ENCODE data around the gene KIAA0930. TPM values are rescaled to one million over a fixed set of nuclear protein-coding genes. Genes with fewer than 3 reads are reported as not detected.
"Not testable (repeated sequence)": the region's sequence is repeated elsewhere in the genome, so short reads cannot be mapped to it uniquely, and the experiment has no call there.

Gene KIAA0930
- total RNA-seq, 3 donors from 2014 or later (not counting 1 experiment from before 2014, with no cell fraction given): 32.6 to 39.1 (median 38.4) TPM

DNA sequence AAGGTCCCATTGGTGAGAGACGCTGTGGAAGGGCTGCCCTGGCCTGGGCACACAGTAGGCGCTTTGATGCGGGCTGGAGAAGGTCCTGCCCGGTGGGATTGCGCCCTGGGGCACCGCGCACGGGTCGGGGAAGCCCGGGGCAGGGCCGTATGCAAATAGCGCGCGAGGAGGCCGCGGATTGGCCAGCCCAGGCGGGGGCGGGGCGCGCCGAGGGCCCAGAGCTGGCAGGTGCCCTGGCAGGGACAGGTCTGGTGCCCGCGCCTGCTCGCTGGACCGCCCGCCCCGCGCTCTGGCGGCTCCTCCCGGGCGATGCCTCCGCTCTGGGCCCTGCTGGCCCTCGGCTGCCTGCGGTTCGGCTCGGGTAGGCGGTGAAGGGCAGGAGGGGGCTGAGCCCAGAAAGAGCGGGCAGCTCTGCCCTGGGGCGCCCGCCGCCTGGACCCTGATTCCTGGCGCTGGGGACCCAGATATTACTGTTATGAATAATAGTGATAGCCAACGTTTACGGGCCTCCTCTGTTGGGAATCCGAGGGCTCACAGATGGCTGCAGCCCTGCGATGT, 44.1 kb upstream of the KIAA0930 start, which contains the start of gene UPK3A:
Gene UPK3A, plus strand, starts transcription at position 245 of the 558 bp plus-strand sequence. Its CDS starts 65 bp downstream, at position 310.
- Mint-ChIP-seq H3K4me1 (no peaks in the 10 kb centered on the region), H3K4me3 (no peak within 1 kb of the TSS), H3K27ac (no peak within 1 kb of the TSS), H3K27me3 (ENCODE audit: low read depth in 2 of 2) (peaks cover 43 to 44% of the 10 kb centered on the region in 2 donors), H3K9me3 (no peaks in the 10 kb centered on the region), H3K36me3 (no peaks in the 10 kb centered on the region)
- TF ChIP-seq, protein P1, sequence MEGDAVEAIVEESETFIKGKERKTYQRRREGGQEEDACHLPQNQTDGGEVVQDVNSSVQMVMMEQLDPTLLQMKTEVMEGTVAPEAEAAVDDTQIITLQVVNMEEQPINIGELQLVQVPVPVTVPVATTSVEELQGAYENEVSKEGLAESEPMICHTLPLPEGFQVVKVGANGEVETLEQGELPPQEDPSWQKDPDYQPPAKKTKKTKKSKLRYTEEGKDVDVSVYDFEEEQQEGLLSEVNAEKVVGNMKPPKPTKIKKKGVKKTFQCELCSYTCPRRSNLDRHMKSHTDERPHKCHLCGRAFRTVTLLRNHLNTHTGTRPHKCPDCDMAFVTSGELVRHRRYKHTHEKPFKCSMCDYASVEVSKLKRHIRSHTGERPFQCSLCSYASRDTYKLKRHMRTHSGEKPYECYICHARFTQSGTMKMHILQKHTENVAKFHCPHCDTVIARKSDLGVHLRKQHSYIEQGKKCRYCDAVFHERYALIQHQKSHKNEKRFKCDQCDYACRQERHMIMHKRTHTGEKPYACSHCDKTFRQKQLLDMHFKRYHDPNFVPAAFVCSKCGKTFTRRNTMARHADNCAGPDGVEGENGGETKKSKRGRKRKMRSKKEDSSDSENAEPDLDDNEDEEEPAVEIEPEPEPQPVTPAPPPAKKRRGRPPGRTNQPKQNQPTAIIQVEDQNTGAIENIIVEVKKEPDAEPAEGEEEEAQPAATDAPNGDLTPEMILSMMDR (IDR thresholded peaks at IDR 0.05): no peak
- WGBS (ENCODE audit: insufficient coverage): 11% methylated on average over 46 of the region's 46 CpGs
- Histone ChIP-seq H3K9me3 (ENCODE audit: control insufficient read depth, insufficient read depth, low read length) (no peaks in the 10 kb centered on the region), H3K27me3 (ENCODE audit: control insufficient read depth, insufficient read depth, low read length) (peaks cover 10% of the 10 kb centered on the region), H3K36me3 (ENCODE audit: control insufficient read depth, insufficient read depth, low read length) (no peaks in the 10 kb centered on the region), H3K4me1 (ENCODE audit: control insufficient read depth, insufficient read depth, low read length) (peaks cover 39% of the 10 kb centered on the region), H3K4me3 (ENCODE audit: low read length) (no peak within 1 kb of the TSS), H3K27ac (ENCODE audit: low read length) (no peak within 1 kb of the TSS)
- intact Hi-C loops (cut with micrococcal nuclease): no loop called here
- DNase-seq (peak; percentile 46 to 76), ATAC-seq (peak; percentile 92 to 97 (median 94))

DNA sequence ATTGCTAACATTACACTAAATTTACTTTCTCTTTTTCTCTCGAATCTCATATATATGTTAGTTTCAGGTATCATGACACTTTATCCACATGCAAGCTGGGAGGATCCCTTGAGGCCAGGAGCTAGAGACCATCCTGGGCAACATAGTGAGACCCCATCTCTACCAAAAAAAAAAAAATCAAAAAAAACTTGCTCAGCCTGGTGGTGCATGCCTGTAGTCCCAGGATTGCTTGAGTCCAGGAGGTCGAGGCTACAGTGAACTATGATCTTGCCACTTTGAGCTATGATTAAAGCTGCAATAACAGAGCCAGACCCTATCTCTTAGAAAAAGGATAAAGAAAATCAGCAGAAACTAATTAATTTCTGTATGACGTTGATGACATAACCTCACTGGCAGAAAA, 40.3 kb upstream of the KIAA0930 start:
- Mint-ChIP-seq H3K9me3 (no peaks in the 10 kb centered on the region), H3K4me3 (no peak overlapping the region), H3K4me1 (no peaks in the 10 kb centered on the region), H3K27me3 (ENCODE audit: low read depth in 2 of 2) (peaks cover 33 to 43% of the 10 kb centered on the region in 2 donors), H3K36me3 (no peaks in the 10 kb centered on the region), H3K27ac (no peak overlapping the region)
- Histone ChIP-seq H3K27me3 (ENCODE audit: control insufficient read depth, insufficient read depth, low read length) (peaks cover 4% of the 10 kb centered on the region), H3K27ac (ENCODE audit: low read length) (no peak overlapping the region), H3K36me3 (ENCODE audit: control insufficient read depth, insufficient read depth, low read length) (no peaks in the 10 kb centered on the region), H3K4me1 (ENCODE audit: control insufficient read depth, insufficient read depth, low read length) (peaks cover 17% of the 10 kb centered on the region), H3K9me3 (ENCODE audit: control insufficient read depth, insufficient read depth, low read length) (no peaks in the 10 kb centered on the region), H3K4me3 (ENCODE audit: low read length) (no peak overlapping the region)
- 81% methylated on average over 3 of the region's 3 CpGs for WGBS (ENCODE audit: insufficient coverage)
- TF ChIP-seq, protein P1 (IDR thresholded peaks at IDR 0.05): no peak
- intact Hi-C loops (cut with micrococcal nuclease): no loop called here
- DNase-seq (no peak), ATAC-seq (no peak)

DNA sequence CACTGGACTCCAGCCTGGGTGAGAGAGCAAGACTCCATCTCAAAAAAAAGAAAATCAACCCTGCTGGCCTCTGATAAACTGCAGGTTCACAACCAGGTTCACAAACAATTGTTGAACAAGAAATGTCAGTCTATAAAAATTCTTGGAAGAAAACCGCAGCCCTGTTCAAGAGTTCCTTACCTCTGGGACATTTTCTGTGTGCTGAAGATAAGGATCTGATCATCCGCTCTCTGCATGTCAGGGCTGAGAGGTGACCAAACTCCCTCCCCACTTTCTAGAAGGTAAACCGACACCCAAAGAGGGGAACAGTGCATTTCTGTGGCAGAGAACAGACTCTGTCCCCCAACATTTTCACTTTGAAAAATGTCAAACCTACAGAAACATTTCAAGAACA, 39.9 kb upstream of the KIAA0930 start:
- H3K27me3 Mint-ChIP-seq (ENCODE audit: low read depth in 2 of 2): peaks cover 31 to 43% of the 10 kb centered on the region in 2 donors
- no peak overlapping the region for H3K4me3 ChIP-seq (ENCODE audit: low read length)
- H3K4me1 ChIP-seq (ENCODE audit: control insufficient read depth, insufficient read depth, low read length): peaks cover 12% of the 10 kb centered on the region
- no peaks in the 10 kb centered on the region for H3K9me3 Mint-ChIP-seq
- no peak overlapping the region for H3K4me3 Mint-ChIP-seq
- no peaks in the 10 kb centered on the region for H3K4me1 Mint-ChIP-seq
- H3K27me3 ChIP-seq (ENCODE audit: control insufficient read depth, insufficient read depth, low read length): no peaks in the 10 kb centered on the region
- H3K27ac Mint-ChIP-seq: no peak overlapping the region
- H3K9me3 ChIP-seq (ENCODE audit: control insufficient read depth, insufficient read depth, low read length): no peaks in the 10 kb centered on the region
- TF ChIP-seq, protein P1 (IDR thresholded peaks at IDR 0.05): no peak
- no peak for DNase-seq
- no peaks in the 10 kb centered on the region for H3K36me3 Mint-ChIP-seq
- H3K27ac ChIP-seq (ENCODE audit: low read length): no peak overlapping the region
- no peaks in the 10 kb centered on the region for H3K36me3 ChIP-seq (ENCODE audit: control insufficient read depth, insufficient read depth, low read length)
- intact Hi-C loops (cut with micrococcal nuclease): no loop called here
- 94% methylated on average over 3 of the region's 3 CpGs for WGBS (ENCODE audit: insufficient coverage)
- no peak for ATAC-seq

- intact Hi-C loops (cut with micrococcal nuclease): no loop called here
- H3K4me1 Mint-ChIP-seq: no peaks in the 10 kb centered on the region
Measured at GRCh38 chr22:45278125-45278524, 37.4 kb upstream of the KIAA0930 start.

GRCh38 chr22:45277720-45278119, 37.0 kb upstream of the KIAA0930 start:
- not testable (repeated sequence) for ATAC-seq

More at GRCh38 chr22:45278125-45278524, 37.4 kb upstream of the KIAA0930 start:
- Histone ChIP-seq H3K36me3 (ENCODE audit: control insufficient read depth, insufficient read depth, low read length) (no peaks in the 10 kb centered on the region), H3K4me1 (ENCODE audit: control insufficient read depth, insufficient read depth, low read length) (no peaks in the 10 kb centered on the region), H3K27ac (ENCODE audit: low read length) (no peak overlapping the region), H3K9me3 (ENCODE audit: control insufficient read depth, insufficient read depth, low read length) (no peaks in the 10 kb centered on the region), H3K27me3 (ENCODE audit: control insufficient read depth, insufficient read depth, low read length) (no peaks in the 10 kb centered on the region), H3K4me3 (ENCODE audit: low read length) (no peak overlapping the region)
- ATAC-seq: no peak
- H3K36me3 Mint-ChIP-seq: no peaks in the 10 kb centered on the region
- TF ChIP-seq, protein P1 (IDR thresholded peaks at IDR 0.05): no peak
- H3K4me3 Mint-ChIP-seq: no peak overlapping the region
- H3K27ac Mint-ChIP-seq: no peak overlapping the region
- no peaks in the 10 kb centered on the region for H3K9me3 Mint-ChIP-seq
- 89% methylated on average over 9 of the region's 9 CpGs for WGBS (ENCODE audit: insufficient coverage)
- no peak for DNase-seq
- H3K27me3 Mint-ChIP-seq (ENCODE audit: low read depth in 2 of 2): peaks cover 18 to 30% of the 10 kb centered on the region in 2 donors

More at GRCh38 chr22:45277720-45278119, 37.0 kb upstream of the KIAA0930 start:
- H3K36me3 ChIP-seq (ENCODE audit: control insufficient read depth, insufficient read depth, low read length); H3K4me1 Mint-ChIP-seq; H3K27me3 ChIP-seq (ENCODE audit: control insufficient read depth, insufficient read depth, low read length); H3K9me3 ChIP-seq (ENCODE audit: control insufficient read depth, insufficient read depth, low read length); DNase-seq; H3K4me3 Mint-ChIP-seq; H3K27ac ChIP-seq (ENCODE audit: low read length); H3K36me3 Mint-ChIP-seq; H3K4me3 ChIP-seq (ENCODE audit: low read length); H3K4me1 ChIP-seq (ENCODE audit: control insufficient read depth, insufficient read depth, low read length); H3K27ac Mint-ChIP-seq; intact Hi-C loops (cut with micrococcal nuclease); H3K9me3 Mint-ChIP-seq: not testable (repeated sequence)
- 88% methylated on average over 7 of the region's 7 CpGs for WGBS (ENCODE audit: insufficient coverage)
- H3K27me3 Mint-ChIP-seq (ENCODE audit: low read depth in 2 of 2): peaks cover 18 to 30% of the 10 kb centered on the region in 2 donors

All from natural killer cell (primary cell).